ENCODE data around the gene CCL2.

DNA sequence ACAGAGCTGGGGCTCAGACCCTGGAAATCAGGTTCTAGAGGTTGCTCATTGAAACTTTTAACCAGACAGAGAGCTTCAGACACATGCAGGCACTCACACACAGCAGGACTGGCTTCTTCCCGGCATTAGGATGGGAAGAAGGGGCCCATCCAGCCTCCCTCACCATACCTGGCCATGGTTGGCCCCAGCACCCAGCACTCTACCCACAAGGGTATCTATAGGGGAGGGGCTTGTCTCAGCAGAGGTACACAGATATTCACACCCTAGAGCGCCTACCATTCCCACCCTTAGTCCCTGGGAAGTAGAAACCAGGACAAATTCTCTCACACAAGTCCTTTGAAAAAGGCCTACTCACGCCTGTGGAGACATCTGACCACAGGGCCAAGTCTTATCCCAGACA, 20.5 kb upstream of the CCL2 start:
- TF ChIP-seq, protein P1, sequence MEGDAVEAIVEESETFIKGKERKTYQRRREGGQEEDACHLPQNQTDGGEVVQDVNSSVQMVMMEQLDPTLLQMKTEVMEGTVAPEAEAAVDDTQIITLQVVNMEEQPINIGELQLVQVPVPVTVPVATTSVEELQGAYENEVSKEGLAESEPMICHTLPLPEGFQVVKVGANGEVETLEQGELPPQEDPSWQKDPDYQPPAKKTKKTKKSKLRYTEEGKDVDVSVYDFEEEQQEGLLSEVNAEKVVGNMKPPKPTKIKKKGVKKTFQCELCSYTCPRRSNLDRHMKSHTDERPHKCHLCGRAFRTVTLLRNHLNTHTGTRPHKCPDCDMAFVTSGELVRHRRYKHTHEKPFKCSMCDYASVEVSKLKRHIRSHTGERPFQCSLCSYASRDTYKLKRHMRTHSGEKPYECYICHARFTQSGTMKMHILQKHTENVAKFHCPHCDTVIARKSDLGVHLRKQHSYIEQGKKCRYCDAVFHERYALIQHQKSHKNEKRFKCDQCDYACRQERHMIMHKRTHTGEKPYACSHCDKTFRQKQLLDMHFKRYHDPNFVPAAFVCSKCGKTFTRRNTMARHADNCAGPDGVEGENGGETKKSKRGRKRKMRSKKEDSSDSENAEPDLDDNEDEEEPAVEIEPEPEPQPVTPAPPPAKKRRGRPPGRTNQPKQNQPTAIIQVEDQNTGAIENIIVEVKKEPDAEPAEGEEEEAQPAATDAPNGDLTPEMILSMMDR (IDR thresholded peaks at IDR 0.05), result no peak
- TF ChIP-seq EZH2 (IDR thresholded peaks at IDR 0.05; ENCODE audit: borderline replicate concordance, insufficient read depth, low read depth, low read length, poor library complexity, severe bottlenecking), result no peak

All from B cell (primary cell).